KMS-11 (cell line): ENCODE results near the gene EPC2.
"Not testable (repeated sequence)": the region's sequence is repeated elsewhere in the genome, so short reads cannot be mapped to it uniquely, and the experiment has no call there.

Source experiments
- H2AFZ ChIP-seq: fragments of 200-600 bp; sonication (generic); 2 replicates; pipeline ENCODE4 v1.6.1; 2016; ENCODE audit warnings: antibody characterized with exemption, mixed run types, low read depth
- H3K27ac ChIP-seq: fragments of 200-600 bp; sonication (generic); 2 replicates; pipeline ENCODE4 v1.6.1; 2016; ENCODE audit warnings: mild to moderate bottlenecking, mixed run types
- H3K27me3 ChIP-seq: fragments of 200-600 bp; sonication (generic); 2 replicates; pipeline ENCODE4 v1.6.1; 2017; ENCODE audit warnings: mild to moderate bottlenecking, low read depth, mixed run types, moderate library complexity; ENCODE audit not compliant: insufficient read depth
- H3K36me3 ChIP-seq: fragments of 200-600 bp; sonication (generic); 2 replicates; pipeline ENCODE4 v1.6.1; 2017; ENCODE audit warnings: mild to moderate bottlenecking, mixed run types; ENCODE audit not compliant: insufficient read depth
- H3K4me1 ChIP-seq: fragments of 200-600 bp; sonication (generic); 2 replicates; pipeline ENCODE4 v1.6.1; 2016; ENCODE audit warnings: mild to moderate bottlenecking, low read depth, mixed run types; ENCODE audit not compliant: poor library complexity, severe bottlenecking
- H3K4me2 ChIP-seq: fragments of 200-600 bp; sonication (generic); 2 replicates; pipeline ENCODE4 v1.7.0; 2016; ENCODE audit warnings: mild to moderate bottlenecking, mixed run types
- H3K4me3 ChIP-seq: fragments of 200-600 bp; sonication (generic); IDR thresholded peaks from 2 replicates; pipeline ENCODE4 v1.6.1; 2017; ENCODE audit warnings: low read depth, low read length, mixed read lengths; ENCODE audit not compliant: insufficient read depth
- H3K79me2 ChIP-seq: fragments of 200-600 bp; sonication (generic); 2 replicates; pipeline ENCODE4 v1.6.1; 2016; ENCODE audit warnings: low read depth, mixed run types; ENCODE audit not compliant: insufficient read depth
- H3K9ac ChIP-seq: fragments of 200-600 bp; sonication (generic); 2 replicates; pipeline ENCODE4 v1.6.1; 2016; ENCODE audit warnings: mild to moderate bottlenecking, mixed run types
- H4K20me1 ChIP-seq: fragments of 200-600 bp; sonication (generic); 2 replicates; pipeline ENCODE4 v1.6.1; 2016; ENCODE audit warnings: mild to moderate bottlenecking, mixed run types; ENCODE audit not compliant: insufficient read depth
- CTCF ChIP-seq: fragments of 200-600 bp; sonication (generic); conservative IDR thresholded peaks from 2 replicates; pipeline ENCODE4 v1.6.1; 2017; ENCODE audit warnings: low read depth, mild to moderate bottlenecking, antibody characterized with exemption, low read length, moderate library complexity, mixed read lengths

The EPC2 gene

GRCh38 chr2:148680462-148680861 is 35.9 kb downstream of the EPC2 start:
- no peak for TF ChIP-seq CTCF
- Histone ChIP-seq H3K4me1 (no peaks in the 10 kb centered on the region), H3K36me3 (no peaks in the 10 kb centered on the region), H2AFZ (no peak overlapping the region), H3K4me2 (no peak overlapping the region), H3K79me2 (peaks cover 89% of the 10 kb centered on the region), H3K27me3 (no peaks in the 10 kb centered on the region), H4K20me1 (peaks cover 16% of the 10 kb centered on the region), H3K27ac (no peak overlapping the region), H3K4me3 (no peak overlapping the region), H3K9ac (no peak overlapping the region)

GRCh38 chr2:148681443-148681842 is 36.9 kb downstream of the EPC2 start:
- H2AFZ ChIP-seq, result no peak overlapping the region
- H3K36me3 ChIP-seq, result no peaks in the 10 kb centered on the region
- peaks cover 19% of the 10 kb centered on the region for H4K20me1 ChIP-seq
- H3K4me3 ChIP-seq, result no peak overlapping the region
- no peaks in the 10 kb centered on the region for H3K27me3 ChIP-seq
- no peak overlapping the region for H3K9ac ChIP-seq
- peaks cover under 1% of the 10 kb centered on the region for H3K4me1 ChIP-seq
- no peak overlapping the region for H3K27ac ChIP-seq
- peaks cover 87% of the 10 kb centered on the region for H3K79me2 ChIP-seq
- TF ChIP-seq CTCF, result no peak
- no peak overlapping the region for H3K4me2 ChIP-seq

GRCh38 chr2:148681862-148682261 is 37.3 kb downstream of the EPC2 start:
- H3K4me3 ChIP-seq, H3K4me2 ChIP-seq, H2AFZ ChIP-seq, H3K4me1 ChIP-seq, H3K27me3 ChIP-seq, H3K36me3 ChIP-seq, H3K27ac ChIP-seq, H3K9ac ChIP-seq: not testable (repeated sequence)
- peaks cover 86% of the 10 kb centered on the region for H3K79me2 ChIP-seq
- peaks cover 19% of the 10 kb centered on the region for H4K20me1 ChIP-seq

GRCh38 chr2:148684507-148684906 is 40.0 kb downstream of the EPC2 start:
- H3K4me2 ChIP-seq, result no peak overlapping the region
- H2AFZ ChIP-seq, result no peak overlapping the region
- H3K9ac ChIP-seq, result no peak overlapping the region
- H3K27me3 ChIP-seq, result no peaks in the 10 kb centered on the region
- peaks cover 19% of the 10 kb centered on the region for H4K20me1 ChIP-seq
- no peak overlapping the region for H3K27ac ChIP-seq
- TF ChIP-seq CTCF, result no peak
- no peak overlapping the region for H3K4me3 ChIP-seq
- H3K4me1 ChIP-seq, result peaks cover 11% of the 10 kb centered on the region
- H3K36me3 ChIP-seq, result no peaks in the 10 kb centered on the region
- H3K79me2 ChIP-seq, result peaks cover 81% of the 10 kb centered on the region

GRCh38 chr2:148687543-148687942 is 43.0 kb downstream of the EPC2 start:
- no peaks in the 10 kb centered on the region for H3K27me3 ChIP-seq
- H3K4me1 ChIP-seq, result peaks cover 11% of the 10 kb centered on the region
- no peaks in the 10 kb centered on the region for H3K36me3 ChIP-seq
- peaks cover 4% of the 10 kb centered on the region for H4K20me1 ChIP-seq
- H2AFZ ChIP-seq, result no peak overlapping the region
- H3K79me2 ChIP-seq, result peaks cover 50% of the 10 kb centered on the region
- H3K27ac ChIP-seq, result no peak overlapping the region
- H3K4me2 ChIP-seq, result no peak overlapping the region; the same call in 1 of the 2 replicates
- H3K4me3 ChIP-seq, result no peak overlapping the region
- H3K9ac ChIP-seq, result no peak overlapping the region
- no peak for TF ChIP-seq CTCF

GRCh38 chr2:148688011-148688410 is 43.5 kb downstream of the EPC2 start:
- not testable (repeated sequence) for H4K20me1 ChIP-seq, H3K4me3 ChIP-seq, H3K4me2 ChIP-seq, H3K27me3 ChIP-seq, H2AFZ ChIP-seq, H3K27ac ChIP-seq, H3K9ac ChIP-seq, H3K36me3 ChIP-seq
- Histone ChIP-seq H3K4me1 (peaks cover 11% of the 10 kb centered on the region), H3K79me2 (peaks cover 46% of the 10 kb centered on the region)
